ENCODE data around the gene SYNDIG1.

DNA sequence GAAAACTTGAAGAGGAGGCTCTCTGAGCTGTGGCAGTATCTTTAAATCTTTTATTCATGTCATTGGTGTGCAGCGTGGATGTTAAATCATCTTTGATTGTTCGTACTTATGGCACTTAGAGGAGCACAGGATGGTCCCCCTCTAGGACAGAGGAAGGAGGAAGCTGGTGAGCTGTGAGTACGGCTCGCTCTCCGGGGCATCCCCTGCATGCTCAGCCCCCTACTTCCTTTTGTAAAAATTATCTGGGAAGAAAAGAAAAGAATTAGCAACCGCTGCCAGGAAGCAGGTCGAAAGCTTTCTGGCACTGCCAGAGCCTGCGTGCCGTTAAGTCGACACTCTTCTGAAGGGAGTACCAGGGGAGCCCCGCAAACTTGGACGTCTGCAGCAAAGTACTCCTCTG lies 158.5 kb downstream of the SYNDIG1 start:
- TF ChIP-seq, protein P1, sequence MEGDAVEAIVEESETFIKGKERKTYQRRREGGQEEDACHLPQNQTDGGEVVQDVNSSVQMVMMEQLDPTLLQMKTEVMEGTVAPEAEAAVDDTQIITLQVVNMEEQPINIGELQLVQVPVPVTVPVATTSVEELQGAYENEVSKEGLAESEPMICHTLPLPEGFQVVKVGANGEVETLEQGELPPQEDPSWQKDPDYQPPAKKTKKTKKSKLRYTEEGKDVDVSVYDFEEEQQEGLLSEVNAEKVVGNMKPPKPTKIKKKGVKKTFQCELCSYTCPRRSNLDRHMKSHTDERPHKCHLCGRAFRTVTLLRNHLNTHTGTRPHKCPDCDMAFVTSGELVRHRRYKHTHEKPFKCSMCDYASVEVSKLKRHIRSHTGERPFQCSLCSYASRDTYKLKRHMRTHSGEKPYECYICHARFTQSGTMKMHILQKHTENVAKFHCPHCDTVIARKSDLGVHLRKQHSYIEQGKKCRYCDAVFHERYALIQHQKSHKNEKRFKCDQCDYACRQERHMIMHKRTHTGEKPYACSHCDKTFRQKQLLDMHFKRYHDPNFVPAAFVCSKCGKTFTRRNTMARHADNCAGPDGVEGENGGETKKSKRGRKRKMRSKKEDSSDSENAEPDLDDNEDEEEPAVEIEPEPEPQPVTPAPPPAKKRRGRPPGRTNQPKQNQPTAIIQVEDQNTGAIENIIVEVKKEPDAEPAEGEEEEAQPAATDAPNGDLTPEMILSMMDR (IDR thresholded peaks at IDR 0.05), result no peak
- no peak for TF ChIP-seq POLR2A (IDR thresholded peaks at IDR 0.05)

All from uterus (tissue), 2 donors.